Activated CD4-positive, alpha-beta T cell treated with anti-CD3 and anti-CD28 coated beads, Interleukin-2, amount 10 ng/mL, durations not matched to agents 7 days and 5 days (primary cell): Measurements from ENCODE around the gene NUDT22. TPM values are rescaled to one million over a fixed set of nuclear protein-coding genes. Genes with fewer than 3 reads are reported as not detected.

Experiments used
- CTCF ChIA-PET: fragments of 350-600 bp; sonication (Branson Sonifier 250); formaldehyde crosslinking; loops from one replicate; lab custom pipeline; 2021; ENCODE audit warnings: antibody characterized with exemption; lab: Charles Lee
- POLR2A ChIA-PET: fragments of 350-600 bp; sonication (Branson Sonifier 250); formaldehyde crosslinking; loops from one replicate; lab custom pipeline; 2021; ENCODE audit warnings: antibody characterized with exemption; lab: Charles Lee
- DNase-seq: peaks from one replicate; pipeline ENCODE4 v3.0.0-alpha.2; 2020
- H3K27ac Mint-ChIP-seq: one replicate; pipeline ENCODE4 v1.8.0; 2021; ENCODE audit warnings: mild to moderate bottlenecking, moderate library complexity, mixed read lengths
- H3K27me3 Mint-ChIP-seq: one replicate; pipeline ENCODE4 v1.8.0; 2021; ENCODE audit warnings: mixed read lengths
- H3K36me3 Mint-ChIP-seq: one replicate; pipeline ENCODE4 v1.8.0; 2021; ENCODE audit warnings: low read depth, mixed read lengths
- H3K4me1 Mint-ChIP-seq: one replicate; pipeline ENCODE4 v1.8.0; 2021; ENCODE audit warnings: mixed read lengths
- H3K4me3 Mint-ChIP-seq: one replicate; pipeline ENCODE4 v1.8.0; 2021; ENCODE audit warnings: mild to moderate bottlenecking, moderate library complexity, mixed read lengths
- H3K9me3 Mint-ChIP-seq: one replicate; pipeline ENCODE4 v1.8.0; 2021; ENCODE audit warnings: mixed read lengths
- total RNA-seq, 2 experiments: library from RNA; stranded (reverse); gene quantifications; one replicate each; pipeline ENCODE4 v1.2.3, GENCODE V29; 2021

The NUDT22 gene, protein sequence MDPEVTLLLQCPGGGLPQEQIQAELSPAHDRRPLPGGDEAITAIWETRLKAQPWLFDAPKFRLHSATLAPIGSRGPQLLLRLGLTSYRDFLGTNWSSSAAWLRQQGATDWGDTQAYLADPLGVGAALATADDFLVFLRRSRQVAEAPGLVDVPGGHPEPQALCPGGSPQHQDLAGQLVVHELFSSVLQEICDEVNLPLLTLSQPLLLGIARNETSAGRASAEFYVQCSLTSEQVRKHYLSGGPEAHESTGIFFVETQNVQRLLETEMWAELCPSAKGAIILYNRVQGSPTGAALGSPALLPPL
- 10 to 100 TPM; 70.2 to 82.1 TPM for total RNA-seq

- H3K9me3 Mint-ChIP-seq, result no peaks in the 10 kb centered on the region
- H3K4me1 Mint-ChIP-seq, result peaks cover 38% of the 10 kb centered on the region
- CTCF ChIA-PET, result interaction anchor here (0.7 to 9.2 kb wide), 7 partner anchors 10 to 78 kb away, joined by 3 to 94 read pairs (median 8); partner anchors contain the start of gene FERMT3
- H3K27me3 Mint-ChIP-seq, result no peaks in the 10 kb centered on the region
- H3K4me3 Mint-ChIP-seq, result peak within 1 kb of the TSS; percentile 86
- DNase-seq, result peak; percentile 94
- peaks cover 5% of the 10 kb centered on the region for H3K36me3 Mint-ChIP-seq
- H3K27ac Mint-ChIP-seq, result peak within 1 kb of the TSS; percentile 90
- POLR2A ChIA-PET, result interaction anchor here (0.6 to 1.0 kb wide), 3 partner anchors 15 to 116 kb away, joined by 3 to 4 read pairs (median 3); no protein-coding TSS in a partner anchor
Measured at GRCh38 chr11:64225608-64226506, at the start of gene NUDT22, which contains the start of gene TRPT1. Gene NUDT22, plus strand, starts transcription at chr11:64226274. Its CDS starts 379 bp downstream, at chr11:64226653. Gene TRPT1, minus strand, starts transcription at chr11:64226186. Its CDS starts 326 bp downstream, at chr11:64225860.

- no peaks in the 10 kb centered on the region for H3K27me3 Mint-ChIP-seq
- no peak overlapping the region for H3K4me3 Mint-ChIP-seq
- peaks cover 9% of the 10 kb centered on the region for H3K36me3 Mint-ChIP-seq
- DNase-seq, result peak; percentile 40
- H3K27ac Mint-ChIP-seq, result peak overlapping the region; percentile 82
- ChIA-PET CTCF (interaction anchor here (0.7 to 1.2 kb wide), 2 partner anchors 24 to 1815 kb away, joined by 3 to 4 read pairs; no protein-coding TSS in a partner anchor), POLR2A (no interaction called here)
- H3K9me3 Mint-ChIP-seq, result peaks cover 4% of the 10 kb centered on the region
- H3K4me1 Mint-ChIP-seq, result peaks cover 29% of the 10 kb centered on the region
Measured at GRCh38 chr11:64176751-64177150, 49.3 kb upstream of the NUDT22 start.

DNA sequence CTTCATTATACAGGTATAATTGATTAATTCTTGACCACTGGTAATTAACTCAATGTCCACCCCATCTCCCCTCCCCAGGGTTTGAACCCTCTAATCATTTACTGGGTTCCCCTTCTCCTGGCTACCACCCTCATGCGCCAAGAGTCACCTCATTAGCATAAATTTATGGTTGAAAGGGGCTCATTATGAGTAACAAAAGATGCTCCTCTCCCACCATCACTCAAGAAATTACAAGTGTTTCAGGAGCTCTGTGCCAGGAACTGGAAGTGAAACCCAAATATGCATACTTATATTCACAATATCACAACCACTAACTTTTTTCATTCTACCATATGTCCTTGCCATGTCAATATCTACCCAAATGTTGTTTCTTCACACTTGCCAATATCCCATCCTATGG lies 47.9 kb upstream of the NUDT22 start:
- peaks cover 4% of the 10 kb centered on the region for H3K9me3 Mint-ChIP-seq
- H3K36me3 Mint-ChIP-seq, result peaks cover 11% of the 10 kb centered on the region
- no peak overlapping the region for H3K27ac Mint-ChIP-seq
- no peak overlapping the region for H3K4me3 Mint-ChIP-seq
- peaks cover 38% of the 10 kb centered on the region for H3K4me1 Mint-ChIP-seq
- ChIA-PET CTCF (interaction anchor here (0.7 to 1.3 kb wide), 3 partner anchors 26 to 215 kb away, joined by 3 read pairs; no protein-coding TSS in a partner anchor), POLR2A (no interaction called here)
- no peak for DNase-seq
- no peaks in the 10 kb centered on the region for H3K27me3 Mint-ChIP-seq

GRCh38 chr11:64178951-64179639 lies 47.0 kb upstream of the NUDT22 start:
- Mint-ChIP-seq H3K27me3 (no peaks in the 10 kb centered on the region), H3K27ac (no peak overlapping the region), H3K36me3 (peaks cover 6% of the 10 kb centered on the region), H3K9me3 (peaks cover 2% of the 10 kb centered on the region), H3K4me1 (peaks cover 46% of the 10 kb centered on the region), H3K4me3 (no peak overlapping the region)
- no peak for DNase-seq
- ChIA-PET POLR2A (no interaction called here), CTCF (interaction anchor here (0.5 to 1.3 kb wide), 2 partner anchors 40 to 196 kb away, joined by 3 read pairs; no protein-coding TSS in a partner anchor)

GRCh38 chr11:64180891-64181290 lies 45.2 kb upstream of the NUDT22 start:
- H3K4me1 Mint-ChIP-seq, result peaks cover 53% of the 10 kb centered on the region
- no peak for DNase-seq
- CTCF ChIA-PET, result interaction anchor here (0.9 to 1.8 kb wide), 5 partner anchors 10 to 124 kb away, joined by 3 to 6 read pairs (median 4); partner anchors contain the start of gene MACROD1
- peaks cover 5% of the 10 kb centered on the region for H3K36me3 Mint-ChIP-seq
- no peaks in the 10 kb centered on the region for H3K9me3 Mint-ChIP-seq
- POLR2A ChIA-PET, result no interaction called here
- H3K27ac Mint-ChIP-seq, result no peak overlapping the region
- H3K4me3 Mint-ChIP-seq, result no peak overlapping the region
- H3K27me3 Mint-ChIP-seq, result no peaks in the 10 kb centered on the region

DNA sequence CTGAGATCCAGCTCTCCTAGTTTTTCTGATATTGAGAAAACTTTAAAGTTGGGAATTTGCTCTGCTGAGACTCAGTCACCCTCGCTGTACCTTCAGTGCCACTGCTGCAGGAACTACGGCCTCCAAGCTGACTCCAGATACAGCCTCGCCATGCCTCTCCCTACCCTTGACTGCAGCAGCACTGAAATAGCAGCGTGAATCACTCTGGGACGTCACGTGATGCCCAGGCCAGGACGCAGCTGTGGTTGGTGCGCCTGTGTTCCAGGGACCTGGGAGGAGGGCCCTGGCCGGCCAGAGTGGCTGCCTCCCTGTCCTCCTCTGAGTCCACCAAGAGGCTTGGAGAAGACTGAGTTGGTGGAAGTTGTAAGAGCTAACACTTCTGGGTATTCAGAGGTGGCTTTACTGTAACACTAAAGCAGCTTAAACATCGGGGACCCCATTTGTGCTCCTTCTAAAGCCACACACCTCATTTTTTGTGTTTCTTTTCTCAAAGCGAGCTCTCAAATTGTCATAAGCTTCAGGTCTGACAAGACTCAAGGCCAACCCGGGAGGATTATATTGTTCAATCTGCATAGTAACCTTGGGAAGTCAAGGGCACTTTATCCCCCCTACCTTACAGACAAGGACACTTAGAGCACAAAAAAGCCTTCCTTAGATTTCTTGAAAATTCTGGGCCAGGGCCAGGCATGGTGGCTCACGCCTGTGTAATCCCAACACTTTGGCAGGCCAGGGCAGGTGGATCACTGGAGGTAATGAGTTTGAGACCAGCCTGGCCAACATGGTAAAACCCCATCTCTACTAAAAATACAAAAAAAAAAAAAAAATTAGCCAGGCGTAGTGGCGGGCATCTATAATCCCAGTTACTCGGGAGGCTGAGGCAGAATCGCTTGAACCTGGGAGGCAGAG lies 44.3 kb upstream of the NUDT22 start:
- H3K36me3 Mint-ChIP-seq, result peaks cover 6% of the 10 kb centered on the region
- peak overlapping the region; percentile 62 for H3K27ac Mint-ChIP-seq
- peak; percentile 57 for DNase-seq
- H3K4me1 Mint-ChIP-seq, result peaks cover 49% of the 10 kb centered on the region
- no peak overlapping the region for H3K4me3 Mint-ChIP-seq
- CTCF ChIA-PET, result interaction anchor here (0.9 to 1.8 kb wide), 5 partner anchors 9 to 123 kb away, joined by 3 to 6 read pairs (median 4); partner anchors contain the start of gene MACROD1
- POLR2A ChIA-PET, result no interaction called here
- no peaks in the 10 kb centered on the region for H3K9me3 Mint-ChIP-seq
- no peaks in the 10 kb centered on the region for H3K27me3 Mint-ChIP-seq

- POLR2A ChIA-PET, result no interaction called here
- Mint-ChIP-seq H3K27me3 (no peaks in the 10 kb centered on the region), H3K4me3 (peak overlapping the region; percentile 20), H3K27ac (no peak overlapping the region), H3K4me1 (peaks cover 40% of the 10 kb centered on the region), H3K9me3 (no peaks in the 10 kb centered on the region), H3K36me3 (peaks cover 12% of the 10 kb centered on the region)
- CTCF ChIA-PET, result interaction anchor here (1.1 kb wide), 1 partner anchor 21 kb away, joined by 3 read pairs; no protein-coding TSS in a partner anchor
- DNase-seq, result no peak
Measured at GRCh38 chr11:64183890-64184289, 42.2 kb upstream of the NUDT22 start.

- DNase-seq, result no peak
- Mint-ChIP-seq H3K4me1 (peaks cover 45% of the 10 kb centered on the region), H3K27ac (peak overlapping the region; percentile 92)
Measured at GRCh38 chr11:64185175-64185692, 40.8 kb upstream of the NUDT22 start.

GRCh38 chr11:64185693-64186491 lies 40.2 kb upstream of the NUDT22 start, which contains the start of gene STIP1:
Gene STIP1, plus strand, starts transcription at chr11:64186171. Its CDS starts 91 bp downstream, at chr11:64186262.
- CTCF ChIA-PET, result interaction anchor here (0.6 to 16.2 kb wide), 9 partner anchors 11 to 693 kb away, joined by 3 to 141 read pairs (median 5); partner anchors contain the start of genes FERMT3, PRDX5 and TRMT112
- peaks cover 46% of the 10 kb centered on the region for H3K4me1 Mint-ChIP-seq

More at GRCh38 chr11:64185175-64185692, 40.8 kb upstream of the NUDT22 start:
- no peaks in the 10 kb centered on the region for H3K27me3 Mint-ChIP-seq
- ChIA-PET CTCF (interaction anchor here (0.6 to 16.2 kb wide), 9 partner anchors 12 to 694 kb away, joined by 3 to 141 read pairs (median 4); partner anchors contain the start of genes FERMT3, PRDX5 and TRMT112), POLR2A (interaction anchor here (0.6 to 0.9 kb wide), 2 partner anchors 19 to 200 kb away, joined by 3 read pairs; partner anchors contain the start of gene MACROD1)
- H3K9me3 Mint-ChIP-seq, result no peaks in the 10 kb centered on the region
- peaks cover 15% of the 10 kb centered on the region for H3K36me3 Mint-ChIP-seq
- peak overlapping the region; percentile 94 for H3K4me3 Mint-ChIP-seq

More at GRCh38 chr11:64185693-64186491, 40.2 kb upstream of the NUDT22 start, which contains the start of gene STIP1:
- DNase-seq, result peak; percentile 99
- POLR2A ChIA-PET, result interaction anchor here (0.6 to 0.9 kb wide), 2 partner anchors 20 to 201 kb away, joined by 3 read pairs; partner anchors contain the start of gene MACROD1
- no peaks in the 10 kb centered on the region for H3K9me3 Mint-ChIP-seq
- peak within 1 kb of the TSS; percentile 98 for H3K27ac Mint-ChIP-seq
- peak within 1 kb of the TSS; percentile 94 for H3K4me3 Mint-ChIP-seq
- H3K36me3 Mint-ChIP-seq, result peaks cover 18% of the 10 kb centered on the region
- H3K27me3 Mint-ChIP-seq, result no peaks in the 10 kb centered on the region
